H1 (cell line): Measurements from ENCODE around the gene UGGT2. TPM values are rescaled to one million over a fixed set of nuclear protein-coding genes. Genes with fewer than 3 reads are reported as not detected.

ENCODE experiments used
- ASH2L ChIP-seq: fragments of 200-600, 300-600 bp; sonication (generic); IDR thresholded peaks from one replicate; pipeline ENCODE4 v1.7.1; 2017; ENCODE audit warnings: low read length
- BCL11A ChIP-seq, 2 experiments: IDR thresholded peaks; one replicate each; pipeline ENCODE4 v1.6.1; 2011; ENCODE audit warnings: low read depth in 2 of 2, low read length in 2 of 2, mild to moderate bottlenecking in 2 of 2
- CHD2 ChIP-seq: IDR thresholded peaks from 2 replicates; pipeline ENCODE4 v1.6.1; 2012; ENCODE audit warnings: low read length, improper control_type of control experiment
- KDM1A ChIP-seq: fragments of 200-600, 300-600 bp; sonication (generic); IDR thresholded peaks from 2 replicates; pipeline ENCODE4 v1.7.1; 2016; ENCODE audit warnings: mild to moderate bottlenecking, low read length, borderline replicate concordance
- RBBP5 ChIP-seq: IDR thresholded peaks from 2 replicates; pipeline ENCODE4 v1.7.1; 2012; ENCODE audit warnings: low read depth, mild to moderate bottlenecking, inconsistent platforms, low read length, moderate library complexity, borderline replicate concordance
- RNF2 ChIP-seq: fragments of 200-900, 300-1000 bp; sonication (generic); IDR thresholded peaks from 2 replicates; pipeline ENCODE4 v1.7.1; 2016; ENCODE audit warnings: borderline replicate concordance, low read depth, mild to moderate bottlenecking, antibody characterized with exemption, low read length; ENCODE audit not compliant: poor library complexity, severe bottlenecking; ENCODE audit errors: missing control alignments
- SRF ChIP-seq: IDR thresholded peaks from 2 replicates; pipeline ENCODE4 v1.6.1; 2011; ENCODE audit warnings: mild to moderate bottlenecking, low read depth, low read length, moderate library complexity
- polyA plus RNA-seq, 7 experiments: library from polyadenylated mRNA; depleted of rRNA in 3 of 7; stranded (reverse) in 5 of 7; unstranded in 2 of 7; fragments of >200 nt in 5 of 7; fragments of 200-250 nt in 2 of 7; gene quantifications; 1 replicate in 5 of 7; 2 replicates in 1 of 7; 4 replicates in 1 of 7; pipeline versions ENCODE4 v1.2.1 to v1.2.3, GENCODE V29; 2011 to 2013; ENCODE audit warnings: missing spikeins in 2 of 7, mixed read lengths in 2 of 7
- total RNA-seq: library from RNA; stranded (reverse); fragmentation: NEBNext Ultra II Directional; extraction: Animal tissue kit (Norgen Biotek cat#: 25700); gene quantifications from 2 replicates; pipeline ENCODE4 v1.2.1, GENCODE V29; 2021
- TF ChIP-seq, protein P1 (sequence below), 3 experiments: IDR thresholded peaks; 1 replicate in 2 of 3; 2 replicates in 1 of 3; pipeline versions ENCODE4 v1.5.1 to v1.6.1; 2011; ENCODE audit warnings: low read length in 3 of 3, mild to moderate bottlenecking in 3 of 3, inconsistent platforms in 2 of 3, low read depth in 1 of 3, moderate library complexity in 1 of 3; ENCODE audit not compliant: insufficient read depth in 1 of 3; ENCODE audit errors: control extremely low read depth in 1 of 3

UGGT2 gene
- total and polyA plus RNA-seq, 2 of the 8 experiments (the other 6 are each of a cell fraction or from before 2014, with no cell fraction given) = 5.9 to 25.1 TPM

DNA sequence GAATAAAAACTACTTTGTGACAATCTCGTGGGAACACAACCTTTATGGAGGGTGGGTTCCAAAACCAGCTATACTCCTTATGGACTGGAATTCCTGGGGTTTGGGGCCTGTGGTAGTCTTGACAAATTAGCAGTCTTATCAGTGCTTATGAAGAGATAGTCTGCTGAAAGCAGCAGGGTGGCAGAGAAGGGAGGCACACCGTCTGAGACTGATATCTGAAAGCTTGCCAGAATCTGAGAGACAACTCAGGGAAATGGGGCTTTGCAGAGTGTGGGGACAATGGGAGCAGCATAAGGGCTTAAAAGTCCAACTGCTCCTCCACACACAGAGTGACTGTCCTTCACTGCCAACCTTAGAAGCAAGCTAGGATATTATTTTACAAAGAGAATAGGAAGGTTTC lies 95.9 kb downstream of the UGGT2 start (continued):
- TF ChIP-seq CHD2 = no peak
- TF ChIP-seq BCL11A (IDR thresholded peaks at IDR 0.05; ENCODE audit: low read depth in 2 of 2, low read length in 2 of 2) = no peak
- TF ChIP-seq SRF = no peak
- no peak for TF ChIP-seq RBBP5
- TF ChIP-seq KDM1A = no peak
- no peak for TF ChIP-seq ASH2L
- TF ChIP-seq, protein P1, sequence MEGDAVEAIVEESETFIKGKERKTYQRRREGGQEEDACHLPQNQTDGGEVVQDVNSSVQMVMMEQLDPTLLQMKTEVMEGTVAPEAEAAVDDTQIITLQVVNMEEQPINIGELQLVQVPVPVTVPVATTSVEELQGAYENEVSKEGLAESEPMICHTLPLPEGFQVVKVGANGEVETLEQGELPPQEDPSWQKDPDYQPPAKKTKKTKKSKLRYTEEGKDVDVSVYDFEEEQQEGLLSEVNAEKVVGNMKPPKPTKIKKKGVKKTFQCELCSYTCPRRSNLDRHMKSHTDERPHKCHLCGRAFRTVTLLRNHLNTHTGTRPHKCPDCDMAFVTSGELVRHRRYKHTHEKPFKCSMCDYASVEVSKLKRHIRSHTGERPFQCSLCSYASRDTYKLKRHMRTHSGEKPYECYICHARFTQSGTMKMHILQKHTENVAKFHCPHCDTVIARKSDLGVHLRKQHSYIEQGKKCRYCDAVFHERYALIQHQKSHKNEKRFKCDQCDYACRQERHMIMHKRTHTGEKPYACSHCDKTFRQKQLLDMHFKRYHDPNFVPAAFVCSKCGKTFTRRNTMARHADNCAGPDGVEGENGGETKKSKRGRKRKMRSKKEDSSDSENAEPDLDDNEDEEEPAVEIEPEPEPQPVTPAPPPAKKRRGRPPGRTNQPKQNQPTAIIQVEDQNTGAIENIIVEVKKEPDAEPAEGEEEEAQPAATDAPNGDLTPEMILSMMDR (IDR thresholded peaks at IDR 0.05; ENCODE audit: control extremely low read depth in 1 of 3, insufficient read depth in 1 of 3, low read depth in 1 of 3, low read length in 3 of 3) = no peak
- TF ChIP-seq RNF2 = no peak
